ENCODE results near the gene CYS1. TPM values are rescaled to one million over a fixed set of nuclear protein-coding genes. Genes with fewer than 3 reads are reported as not detected.

Gene CYS1
- total RNA-seq, 4 donors from 2014 or later = 0.59 to 47.2 (median 2.7) TPM

GRCh38 chr2:10022041-10022421 is 58.2 kb downstream of the CYS1 start:
- intact Hi-C loops (cut with DNase I) = no loop called here
- no peak for DNase-seq
- Histone ChIP-seq H3K36me3 (no peaks in the 10 kb centered on the region), H3K4me1 (no peaks in the 10 kb centered on the region), H3K27ac (no peak overlapping the region), H3K4me3 (replicated peaks in 1 of 3) (no peak overlapping the region), H3K9me3 (no peaks in the 10 kb centered on the region), H3K27me3 (no peaks in the 10 kb centered on the region)
- 78% methylated on average over 16 of the region's 16 CpGs; no CpG with 5 or more reads in 1 of the 2 donors for WGBS, 2 donors
- TF ChIP-seq, protein P1, sequence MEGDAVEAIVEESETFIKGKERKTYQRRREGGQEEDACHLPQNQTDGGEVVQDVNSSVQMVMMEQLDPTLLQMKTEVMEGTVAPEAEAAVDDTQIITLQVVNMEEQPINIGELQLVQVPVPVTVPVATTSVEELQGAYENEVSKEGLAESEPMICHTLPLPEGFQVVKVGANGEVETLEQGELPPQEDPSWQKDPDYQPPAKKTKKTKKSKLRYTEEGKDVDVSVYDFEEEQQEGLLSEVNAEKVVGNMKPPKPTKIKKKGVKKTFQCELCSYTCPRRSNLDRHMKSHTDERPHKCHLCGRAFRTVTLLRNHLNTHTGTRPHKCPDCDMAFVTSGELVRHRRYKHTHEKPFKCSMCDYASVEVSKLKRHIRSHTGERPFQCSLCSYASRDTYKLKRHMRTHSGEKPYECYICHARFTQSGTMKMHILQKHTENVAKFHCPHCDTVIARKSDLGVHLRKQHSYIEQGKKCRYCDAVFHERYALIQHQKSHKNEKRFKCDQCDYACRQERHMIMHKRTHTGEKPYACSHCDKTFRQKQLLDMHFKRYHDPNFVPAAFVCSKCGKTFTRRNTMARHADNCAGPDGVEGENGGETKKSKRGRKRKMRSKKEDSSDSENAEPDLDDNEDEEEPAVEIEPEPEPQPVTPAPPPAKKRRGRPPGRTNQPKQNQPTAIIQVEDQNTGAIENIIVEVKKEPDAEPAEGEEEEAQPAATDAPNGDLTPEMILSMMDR (IDR thresholded peaks at IDR 0.05) = no peak
- no peak for TF ChIP-seq POLR2A (IDR thresholded peaks at IDR 0.05)

DNA sequence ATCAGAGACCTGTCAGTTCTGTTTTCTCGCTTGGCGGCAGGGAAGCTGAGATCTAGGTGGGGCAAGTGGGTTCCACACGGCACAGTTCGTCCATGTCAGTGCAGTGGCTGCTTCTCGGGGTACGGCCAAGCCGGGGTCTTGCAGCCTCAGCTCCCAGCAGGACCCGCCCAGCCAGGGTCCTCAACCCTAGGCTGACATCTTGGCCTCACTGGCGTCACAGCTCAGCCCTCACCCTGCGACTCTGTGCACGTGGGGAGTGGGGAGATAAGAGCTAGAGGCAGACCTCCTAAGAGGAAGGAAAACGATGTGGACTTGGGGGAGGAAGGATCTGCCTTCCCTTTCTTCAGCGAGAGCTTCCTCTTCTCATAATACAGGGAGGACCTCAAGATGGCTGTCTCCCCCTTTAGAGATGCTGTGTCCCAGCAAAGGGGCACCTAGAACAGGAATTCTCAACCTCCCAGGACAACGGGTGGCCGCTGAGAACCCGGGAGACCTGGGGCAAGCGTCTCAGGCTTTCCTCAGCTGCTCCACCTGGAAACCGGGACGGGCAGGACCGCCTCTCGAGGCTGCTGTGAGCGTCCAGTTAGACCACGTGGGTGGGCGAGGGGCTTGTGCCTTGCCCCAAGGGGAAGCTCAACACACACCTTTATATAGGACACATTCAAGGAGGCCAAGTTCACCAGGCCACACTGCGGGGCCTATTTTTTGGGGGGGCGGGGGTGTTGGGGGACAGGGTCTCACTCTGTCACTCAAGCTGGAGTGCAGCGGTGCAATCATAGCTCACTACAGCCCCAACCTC is 60.4 kb downstream of the CYS1 start:
- no peak for TF ChIP-seq POLR2A (IDR thresholded peaks at IDR 0.05)
- TF ChIP-seq, protein P1 (IDR thresholded peaks at IDR 0.05) = no peak
- Histone ChIP-seq H3K9me3 (no peaks in the 10 kb centered on the region), H3K27me3 (no peaks in the 10 kb centered on the region), H3K27ac (no peak overlapping the region), H3K36me3 (no peaks in the 10 kb centered on the region), H3K4me1 (no peaks in the 10 kb centered on the region), H3K4me3 (replicated peaks in 1 of 3) (no peak overlapping the region)
- WGBS, 2 donors = 84 to 86% methylated on average over 21 to 22 of the region's 27 CpGs
- no peak for DNase-seq
- intact Hi-C loops (cut with DNase I) = no loop called here

- Histone ChIP-seq H3K4me3 (replicated peaks in 1 of 3) (no peak overlapping the region), H3K27me3 (no peaks in the 10 kb centered on the region), H3K4me1 (no peaks in the 10 kb centered on the region), H3K36me3 (no peaks in the 10 kb centered on the region), H3K27ac (no peak overlapping the region), H3K9me3 (no peaks in the 10 kb centered on the region)
- WGBS, 2 donors = 79 to 87% methylated on average over 8 of the region's 8 CpGs
- no peak for DNase-seq
- intact Hi-C loops (cut with DNase I) = no loop called here
- no peak for TF ChIP-seq POLR2A (IDR thresholded peaks at IDR 0.05)
- TF ChIP-seq, protein P1 (IDR thresholded peaks at IDR 0.05) = no peak
These were observed 61.0 kb downstream of the CYS1 start for GRCh38 chr2:10019174-10019573.

DNA sequence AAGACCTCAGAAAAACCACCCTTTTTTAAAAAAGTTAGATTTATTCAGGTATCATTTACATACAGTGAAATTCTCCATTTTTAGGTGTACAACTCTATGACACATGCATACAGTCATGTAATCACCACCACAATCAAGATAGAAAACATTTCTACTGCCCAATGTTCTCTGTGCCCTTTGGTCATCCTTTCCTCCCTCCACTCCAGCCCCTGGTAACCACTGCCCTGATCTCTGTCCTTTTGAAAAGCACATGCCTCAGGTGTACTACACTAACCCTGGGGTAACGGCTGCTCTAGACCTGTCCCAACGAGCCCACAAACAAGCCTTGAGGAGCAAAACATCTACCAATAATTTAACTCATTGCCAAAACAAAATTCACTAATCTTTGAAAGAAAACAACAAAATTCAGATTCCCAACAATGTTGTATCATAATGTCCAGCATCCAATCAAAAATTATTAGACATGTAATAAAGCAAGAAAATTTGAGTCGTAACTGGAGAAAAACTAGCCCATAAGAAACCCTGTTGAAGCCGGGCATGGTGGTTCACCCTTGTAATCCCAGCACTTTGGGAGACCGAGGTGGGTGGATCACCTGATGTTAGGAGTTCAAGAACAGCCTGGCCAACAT is 62.8 kb downstream of the CYS1 start:
- no peak overlapping the region for H3K27ac ChIP-seq
- H3K27me3 ChIP-seq = no peaks in the 10 kb centered on the region
- H3K9me3 ChIP-seq = no peaks in the 10 kb centered on the region
- H3K4me3 ChIP-seq (replicated peaks in 1 of 3) = no peak overlapping the region
- H3K4me1 ChIP-seq = no peaks in the 10 kb centered on the region
- 90 to 94% methylated on average over 5 of the region's 5 CpGs for WGBS, 2 donors
- H3K36me3 ChIP-seq = no peaks in the 10 kb centered on the region
- TF ChIP-seq POLR2A (IDR thresholded peaks at IDR 0.05) = no peak
- TF ChIP-seq, protein P1 (IDR thresholded peaks at IDR 0.05) = no peak
- DNase-seq = no peak
- intact Hi-C loops (cut with DNase I) = no loop called here

DNA sequence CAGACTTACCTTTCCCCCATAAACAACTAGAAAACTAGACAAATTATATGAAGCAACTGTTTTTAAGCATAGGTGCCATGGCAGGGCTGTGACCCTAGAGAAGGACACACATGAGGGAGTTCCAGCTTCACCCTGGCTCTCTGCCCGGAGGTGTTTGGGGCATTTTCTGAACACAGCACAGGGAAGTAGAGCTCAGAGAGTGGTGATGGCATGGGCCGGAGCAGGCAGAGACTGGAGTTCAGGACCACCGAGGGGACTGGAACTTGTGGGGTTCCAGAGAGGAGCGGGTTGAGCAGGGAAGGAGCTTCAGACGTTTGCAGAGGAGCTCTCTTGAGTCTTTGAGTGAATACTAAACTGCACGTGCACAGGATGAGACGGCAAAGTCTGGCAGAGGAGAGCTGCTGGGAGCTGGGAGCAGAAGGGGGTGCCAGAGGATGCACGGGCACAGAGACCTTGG is 63.4 kb downstream of the CYS1 start:
- DNase-seq = no peak
- Histone ChIP-seq H3K4me1 (no peaks in the 10 kb centered on the region), H3K4me3 (replicated peaks in 1 of 3) (no peak overlapping the region), H3K9me3 (no peaks in the 10 kb centered on the region), H3K27me3 (no peaks in the 10 kb centered on the region), H3K36me3 (no peaks in the 10 kb centered on the region), H3K27ac (no peak overlapping the region)
- 71 to 83% methylated on average over 8 of the region's 8 CpGs for WGBS, 2 donors
- intact Hi-C loops (cut with DNase I) = no loop called here
- TF ChIP-seq POLR2A (IDR thresholded peaks at IDR 0.05) = no peak
- TF ChIP-seq, protein P1 (IDR thresholded peaks at IDR 0.05) = no peak
